ENCODE results near the gene KDELR1.

GRCh38 chr19:48367855-48368254 lies 23.5 kb downstream of the KDELR1 start:
- no peak for TF ChIP-seq CTCF (IDR thresholded peaks at IDR 0.05)
- no peak for TF ChIP-seq POLR2A (IDR thresholded peaks at IDR 0.05)
